Stimulated activated CD4-positive, alpha-beta T cell treated with anti-CD3 and anti-CD28 coated beads, Interleukin-12 subunit alpha, Interleukin-12 subunit beta, amount 100 ng/mL, for 24 hours (primary cell): ENCODE results near the gene MAB21L4.
A peak's percentile ranks its signal among the peaks of the same experiment; 100 is the strongest.
"Not testable (repeated sequence)": the region's sequence is repeated elsewhere in the genome, so short reads cannot be mapped to it uniquely, and the experiment has no call there.

Experiments used
- DNase-seq, 2 experiments: peaks; one replicate each; pipeline ENCODE4 v3.0.0-alpha.2; 2020; ENCODE audit warnings: low read depth in 2 of 2

MAB21L4 gene

DNA sequence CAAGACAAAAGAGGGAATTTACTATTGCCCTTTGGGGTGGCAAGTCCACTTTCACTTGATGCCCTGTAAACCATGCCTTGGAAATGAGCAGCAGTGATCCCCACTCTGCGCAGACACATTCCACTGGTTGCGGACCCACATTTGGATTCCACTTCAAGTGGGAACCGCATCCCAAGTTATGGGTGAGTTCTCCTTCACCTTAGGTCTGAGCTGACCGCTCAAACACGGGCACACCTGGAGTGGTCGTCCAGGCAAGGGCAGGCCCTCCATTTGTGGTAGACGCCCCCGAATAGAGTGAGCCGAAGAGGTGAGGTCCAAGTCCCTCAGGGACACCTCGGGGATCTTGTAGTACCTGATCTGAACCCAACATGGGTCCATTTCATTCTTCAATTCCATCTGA lies 37.1 kb downstream of the MAB21L4 start:
- DNase-seq: no peak

DNA sequence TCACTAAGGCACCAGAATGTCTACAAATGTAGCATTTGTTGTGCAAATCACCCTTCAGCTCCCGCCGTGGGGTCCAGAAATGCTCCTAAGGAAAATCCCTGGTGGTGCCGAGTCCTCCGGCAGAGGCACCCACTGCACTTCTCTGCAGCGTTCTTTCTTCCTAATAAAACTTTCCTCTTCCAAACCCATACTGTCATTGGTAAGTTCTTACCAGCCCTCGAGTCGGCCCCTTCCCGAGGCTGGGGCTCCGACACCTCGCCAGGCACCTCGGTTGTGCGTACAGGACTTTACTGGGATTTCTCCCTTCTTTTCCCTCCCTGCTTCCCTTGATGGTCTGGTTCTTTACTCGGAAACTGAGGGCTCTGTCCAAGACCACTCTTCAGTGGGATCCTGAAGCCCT lies 37.6 kb downstream of the MAB21L4 start:
- no peak for DNase-seq

DNA sequence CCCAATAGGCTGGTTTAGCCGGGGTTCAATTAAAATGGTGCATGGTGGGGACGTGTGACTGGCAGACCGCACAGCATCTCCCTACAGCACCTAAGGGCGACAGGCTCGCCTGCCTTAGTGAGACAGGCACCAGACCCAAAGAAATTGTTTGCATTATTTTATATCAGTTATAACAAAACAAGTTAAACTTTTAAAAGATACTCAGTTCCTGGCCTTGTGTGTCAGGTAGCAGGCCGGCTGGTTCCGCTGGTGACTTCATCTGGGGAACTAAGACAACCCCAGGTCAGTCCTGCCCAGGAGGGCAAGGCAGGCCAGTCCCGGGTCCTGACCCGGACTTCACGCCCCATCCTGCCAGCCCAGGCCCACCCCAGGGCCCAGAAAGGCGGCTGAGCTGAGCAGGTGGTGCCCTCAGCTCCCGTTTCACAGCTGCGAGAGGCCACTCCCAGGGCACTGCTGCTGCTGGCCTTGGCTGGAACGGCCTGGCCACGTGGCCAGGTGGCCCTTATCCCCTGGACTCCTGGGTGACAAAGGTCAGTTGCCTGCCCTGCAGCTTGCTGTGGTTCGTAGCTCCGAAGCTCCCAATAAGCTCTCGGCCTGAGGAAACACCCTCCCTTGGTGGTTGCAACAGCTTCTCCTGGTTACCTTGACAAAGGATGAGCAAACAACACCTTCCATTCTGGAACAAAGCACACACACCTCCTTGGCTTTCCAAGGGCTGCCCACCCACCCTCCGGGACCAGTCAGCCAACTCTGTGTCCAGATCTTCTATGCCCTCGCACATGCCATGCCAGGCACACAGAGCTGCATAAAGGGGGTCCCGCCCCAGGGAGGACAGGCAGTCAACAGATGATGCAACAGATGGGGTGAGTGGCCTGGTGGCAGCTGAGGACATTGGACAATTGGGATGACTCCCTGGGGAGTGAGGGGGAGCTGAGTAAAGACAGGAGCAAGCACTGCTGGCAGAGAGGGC lies 38.6 kb downstream of the MAB21L4 start:
- no peak for DNase-seq

DNA sequence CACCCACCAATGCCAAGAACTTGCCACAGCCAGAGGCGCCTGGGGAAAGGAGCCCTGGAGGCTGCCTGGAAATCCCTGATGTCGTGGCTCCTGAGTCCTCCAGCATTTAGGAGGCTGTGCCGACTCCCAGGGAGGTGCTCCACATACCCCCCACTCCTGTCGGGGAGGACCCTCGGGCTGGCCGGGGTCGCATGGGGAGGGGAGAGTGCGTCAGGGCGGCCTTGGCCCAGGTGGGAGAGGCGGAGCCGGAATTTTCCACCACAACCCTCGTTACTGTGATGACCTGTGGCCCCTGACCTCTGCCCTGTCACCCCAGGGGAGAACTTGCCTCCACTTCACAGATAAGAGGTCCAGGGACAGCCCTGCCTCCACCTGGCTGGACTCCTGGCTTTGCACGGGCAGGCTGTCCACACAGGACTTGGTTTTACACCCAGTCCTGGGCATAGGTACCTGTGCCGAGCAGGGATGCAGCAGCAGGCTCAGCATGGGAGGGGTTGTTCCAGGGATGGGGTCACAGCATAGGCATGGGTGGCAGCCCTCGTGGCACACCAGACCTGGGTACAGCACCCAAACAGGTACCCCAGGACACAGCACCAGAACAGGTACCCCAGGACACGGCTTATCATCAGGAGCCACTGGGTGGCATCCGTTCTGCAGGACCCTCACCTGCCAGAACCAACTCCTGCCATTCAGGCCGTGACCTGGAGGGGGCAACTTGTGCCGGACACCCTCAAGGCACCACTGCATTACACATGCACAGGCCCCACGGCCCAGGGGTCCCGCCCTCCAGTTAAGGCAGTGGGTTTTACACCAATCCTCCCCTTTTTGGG lies 39.6 kb downstream of the MAB21L4 start:
- no peak for DNase-seq

DNA sequence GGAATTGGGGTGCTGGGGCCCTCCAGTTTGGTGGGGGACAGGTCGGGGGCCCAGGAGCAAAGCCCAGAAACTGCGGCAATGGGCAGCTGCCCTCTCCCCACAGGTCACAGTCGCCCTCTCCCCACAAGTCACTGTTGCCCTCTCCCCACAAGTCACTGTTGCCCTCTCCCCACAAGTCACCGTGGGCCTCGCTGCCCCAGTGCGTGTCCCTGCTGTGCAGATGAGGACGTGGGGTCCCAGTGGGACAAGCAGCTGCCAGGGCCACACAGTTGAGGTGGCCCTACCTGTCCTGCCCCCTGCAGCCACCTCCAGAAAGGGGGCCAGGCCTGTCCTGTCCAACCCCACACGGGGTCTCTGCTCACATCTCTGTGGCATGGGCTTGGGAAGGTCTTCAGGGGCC lies 40.3 kb downstream of the MAB21L4 start:
- DNase-seq: no peak

DNA sequence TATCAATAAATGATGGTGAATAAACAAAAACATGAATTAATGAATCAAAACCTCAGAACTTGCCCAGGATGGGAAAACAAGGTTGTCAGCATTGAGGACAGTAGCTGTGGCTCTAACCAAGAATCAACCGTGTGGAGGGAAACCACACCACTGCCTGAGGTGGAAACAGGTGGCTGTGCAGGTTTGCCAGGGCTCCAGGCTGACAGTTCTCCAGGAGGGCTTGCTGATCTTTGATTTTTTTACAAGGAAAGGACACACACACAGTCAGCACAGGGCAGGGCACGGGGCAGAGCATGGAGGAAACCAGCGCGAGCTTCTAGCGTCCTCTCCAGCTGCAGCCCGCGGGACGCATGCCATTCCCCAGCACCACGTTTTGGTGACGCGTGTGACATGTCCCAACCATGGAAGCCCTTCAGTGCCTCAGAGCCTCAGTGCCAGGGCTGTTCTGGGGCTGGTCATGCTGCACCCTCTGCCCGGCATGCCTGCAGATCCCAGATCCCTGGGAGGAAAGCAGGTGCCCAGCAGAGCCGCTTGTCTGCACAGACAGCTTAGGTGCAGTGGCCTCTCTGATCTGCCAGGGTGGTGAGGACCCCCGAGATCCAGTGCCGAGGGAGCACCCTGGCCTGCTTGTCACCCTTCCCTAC lies 43.2 kb downstream of the MAB21L4 start:
- no peak for DNase-seq

DNA sequence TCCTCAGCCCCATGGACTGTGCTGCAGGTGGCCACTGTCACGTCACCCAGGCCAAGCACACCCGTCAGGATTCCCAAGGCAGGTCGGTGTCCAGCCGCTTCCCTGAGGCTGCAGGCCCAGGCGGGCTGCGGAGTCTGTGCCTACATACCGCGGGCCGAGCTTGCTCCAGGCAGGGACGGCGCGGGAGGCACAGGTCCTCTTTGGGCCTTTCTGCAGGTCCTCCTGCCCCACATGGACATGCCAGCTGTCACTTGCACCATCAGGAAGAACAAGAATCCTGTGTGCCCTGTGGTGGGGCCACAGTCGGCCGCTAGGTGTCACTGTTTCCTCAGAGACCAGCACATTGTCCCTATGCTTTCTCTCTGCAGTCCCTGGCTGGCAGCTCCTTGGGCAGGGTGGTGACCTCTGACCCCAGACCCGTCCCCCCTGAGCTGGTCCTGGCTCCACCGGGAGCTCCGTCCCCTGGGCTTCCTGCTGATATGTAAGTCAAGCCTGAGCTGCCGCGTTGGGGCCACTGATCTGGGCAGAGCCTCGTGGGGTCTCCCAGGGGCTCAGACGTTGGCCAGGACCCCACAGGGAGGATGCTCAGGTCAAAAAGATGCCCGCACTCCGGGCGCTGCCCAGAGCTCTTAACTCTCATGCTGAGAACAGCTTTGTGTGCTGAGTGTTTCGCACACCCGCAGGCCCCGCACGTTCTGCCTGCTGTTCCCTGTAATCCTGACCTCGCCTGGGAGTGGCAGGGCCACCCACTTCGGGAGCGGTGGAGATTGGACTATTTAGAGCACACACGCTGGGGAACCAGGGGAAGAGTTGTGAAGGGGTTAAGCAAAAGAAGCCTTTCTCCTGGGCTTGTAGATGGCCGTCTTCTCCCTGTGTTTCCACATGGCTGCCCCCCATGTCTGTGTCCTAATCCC lies 44.6 kb downstream of the MAB21L4 start:
- peak; percentile 63 to 78 for DNase-seq

DNA sequence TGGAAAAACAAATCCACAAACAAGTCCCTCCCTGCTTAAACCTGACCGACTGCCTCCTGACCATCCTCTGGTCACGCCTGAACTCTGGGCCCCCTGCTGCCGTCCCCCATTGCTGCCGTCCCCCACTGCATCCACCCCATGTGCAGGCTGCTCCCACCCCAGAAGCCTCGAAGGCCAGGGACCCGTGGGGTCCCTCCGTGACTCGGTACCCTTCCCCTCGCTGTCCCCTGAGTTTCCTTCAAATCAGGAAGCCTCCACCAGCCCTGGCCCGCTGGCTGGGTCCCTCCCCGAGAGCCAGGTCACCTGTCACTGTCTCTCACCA lies 45.2 kb downstream of the MAB21L4 start:
- no peak for DNase-seq

DNA sequence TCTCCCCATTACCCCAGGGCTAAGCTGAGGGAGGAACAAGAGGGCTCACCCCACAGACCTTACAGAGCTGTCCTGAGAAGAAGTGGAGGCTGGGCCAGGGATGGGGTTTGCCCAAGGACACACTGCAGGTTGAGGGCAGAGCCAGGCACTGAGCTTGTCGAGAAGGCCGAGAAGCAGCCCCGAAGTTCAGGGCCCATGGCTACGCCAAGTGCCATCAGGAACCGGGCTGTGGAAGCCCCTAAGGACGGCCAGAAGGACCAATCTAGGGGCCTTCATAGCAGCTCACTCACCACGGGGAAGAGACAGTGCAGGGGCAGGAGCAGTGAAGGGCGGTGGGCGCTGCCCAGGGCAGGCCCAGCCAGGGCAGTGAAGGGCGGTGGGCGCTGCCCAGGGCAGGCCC lies 45.9 kb downstream of the MAB21L4 start:
- DNase-seq: no peak

DNA sequence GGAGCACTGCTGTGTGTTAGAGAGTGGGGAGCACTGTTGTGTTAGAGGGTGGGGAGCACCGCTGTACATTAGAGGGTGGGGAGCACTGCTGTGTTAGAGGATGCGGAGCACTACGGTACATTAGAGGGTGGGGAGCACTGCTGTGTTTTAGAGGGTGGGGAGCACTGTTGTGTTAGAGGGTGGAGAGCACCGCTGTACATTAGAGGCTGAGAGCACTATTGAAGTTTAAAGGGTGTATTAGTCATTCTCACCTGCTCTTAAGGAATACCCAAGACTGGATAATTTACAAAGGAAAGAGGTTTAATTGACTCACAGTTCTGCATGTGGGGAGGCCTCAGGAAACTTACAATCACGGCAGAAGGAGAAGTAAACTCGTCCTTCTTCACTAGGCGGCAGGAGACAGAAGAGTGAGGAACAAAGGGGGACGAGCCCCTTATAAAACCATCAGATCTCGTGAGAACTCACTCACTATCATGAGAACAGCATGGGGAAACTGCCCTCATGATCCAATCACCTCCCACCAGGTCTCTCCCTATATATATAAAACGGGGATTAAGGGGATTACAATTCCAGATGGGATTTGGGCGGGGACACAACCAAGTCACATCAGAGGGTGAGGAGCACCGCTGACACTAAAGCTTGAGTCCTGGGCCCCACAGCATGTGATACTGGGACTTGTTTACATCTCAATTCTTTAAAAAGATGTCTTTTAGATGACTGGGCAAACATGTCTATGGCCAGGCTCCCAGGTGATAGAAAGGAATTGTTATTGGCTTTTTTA lies 46.9 kb downstream of the MAB21L4 start:
- DNase-seq: no peak

DNA sequence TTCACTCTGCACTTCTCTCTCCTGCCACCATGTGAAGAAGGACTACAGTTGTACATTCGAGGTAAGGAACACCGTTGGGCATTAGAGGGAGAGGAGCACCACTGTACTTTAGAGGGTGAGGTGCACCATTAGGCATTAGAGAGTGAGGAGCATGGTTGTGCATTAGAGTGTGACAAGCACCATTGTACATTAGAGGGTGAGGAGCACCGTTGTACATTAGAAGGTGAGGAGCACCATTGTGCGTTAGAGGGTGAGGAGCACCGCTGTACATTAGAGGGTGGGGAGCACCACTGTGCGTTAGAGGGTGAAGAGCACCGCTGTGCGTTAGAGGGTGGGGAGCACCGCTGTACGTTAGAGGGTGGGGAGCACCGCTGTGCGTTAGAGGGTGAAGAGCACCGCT lies 48.1 kb downstream of the MAB21L4 start:
- no peak for DNase-seq

DNA sequence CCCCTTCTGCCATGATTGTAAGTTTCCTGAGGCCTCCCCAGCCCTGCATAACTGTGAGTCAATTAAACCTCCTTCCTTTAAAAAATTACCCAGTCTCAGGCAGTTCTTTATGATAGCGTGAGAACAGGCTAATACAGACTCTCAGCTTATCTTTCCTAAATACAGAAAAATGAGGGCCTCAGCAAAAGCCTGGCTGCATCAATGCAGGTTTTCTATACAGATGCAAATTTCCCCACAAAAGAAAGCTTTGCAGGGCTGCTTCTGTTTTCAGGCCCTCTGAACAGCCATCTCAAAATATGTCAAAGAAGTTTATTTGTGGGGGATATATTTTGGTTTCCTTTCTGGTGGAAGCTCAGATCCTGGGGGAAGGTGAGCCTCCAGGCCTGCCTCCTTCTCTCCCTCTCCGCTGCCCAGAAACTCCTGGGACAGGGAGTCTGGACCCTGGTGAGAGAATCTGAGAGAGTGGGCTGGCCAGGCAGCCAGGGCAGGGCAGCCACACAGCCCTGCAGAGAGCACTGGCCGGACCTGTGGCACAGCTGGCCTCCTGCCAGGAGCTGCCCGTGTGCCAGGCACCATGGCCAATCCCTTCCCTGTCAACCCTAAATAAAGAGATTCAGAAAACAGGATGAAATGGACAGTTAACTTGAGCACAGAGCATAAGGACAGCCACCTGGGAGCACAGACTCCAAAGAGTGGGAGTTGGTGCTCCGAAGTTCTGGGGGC lies 48.9 kb downstream of the MAB21L4 start:
- DNase-seq: no peak

DNA sequence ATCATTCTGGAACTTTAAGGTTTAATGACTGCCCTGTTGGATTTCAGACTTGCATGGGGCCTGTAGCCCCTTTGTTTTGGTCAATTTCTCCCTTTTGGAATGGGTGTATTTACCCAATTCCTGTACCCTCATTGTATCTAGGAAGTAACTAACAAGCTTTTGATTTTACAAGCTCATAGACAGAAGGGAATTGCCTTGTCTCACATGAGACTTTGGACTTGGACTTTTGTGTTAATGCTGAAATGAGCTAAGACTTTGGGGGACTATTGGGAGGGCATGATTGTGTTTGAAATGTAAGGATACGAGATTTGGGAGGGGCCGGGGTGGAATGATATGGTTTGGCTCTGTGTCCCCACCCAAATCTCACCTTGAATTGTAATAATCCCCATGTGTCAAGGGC lies 49.6 kb downstream of the MAB21L4 start:
- not testable (repeated sequence) for DNase-seq

DNA sequence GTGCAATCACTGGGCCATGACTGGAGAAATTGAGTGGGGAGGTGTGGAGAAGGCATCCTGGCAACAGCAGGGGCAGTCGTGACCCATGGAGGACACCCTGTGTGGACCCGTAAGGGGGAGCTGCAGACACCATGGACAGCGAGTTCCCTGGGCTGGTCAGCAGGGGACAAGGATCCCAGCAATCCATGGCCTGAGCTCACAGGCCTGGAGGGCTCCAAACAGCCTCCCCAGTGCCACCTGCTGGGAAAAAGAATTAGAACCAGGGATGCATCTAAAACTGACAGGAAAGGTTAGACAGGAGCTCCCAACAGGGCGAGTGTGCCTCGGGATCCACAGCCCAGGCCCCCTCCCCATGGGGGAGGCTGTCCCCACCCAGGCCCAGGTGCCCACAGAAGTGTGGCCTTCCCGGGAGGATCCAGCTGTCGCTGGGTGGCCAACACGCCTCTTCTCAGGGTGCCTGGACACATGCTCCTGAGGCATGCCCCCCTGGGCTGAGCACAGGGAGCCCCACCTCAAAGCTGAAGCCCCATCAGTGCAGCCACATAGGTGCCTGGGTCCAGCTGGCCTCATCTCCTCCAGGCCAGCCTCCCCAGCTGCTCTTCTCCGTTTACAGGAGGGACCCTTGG lies 55.4 kb downstream of the MAB21L4 start:
- no peak for DNase-seq

DNA sequence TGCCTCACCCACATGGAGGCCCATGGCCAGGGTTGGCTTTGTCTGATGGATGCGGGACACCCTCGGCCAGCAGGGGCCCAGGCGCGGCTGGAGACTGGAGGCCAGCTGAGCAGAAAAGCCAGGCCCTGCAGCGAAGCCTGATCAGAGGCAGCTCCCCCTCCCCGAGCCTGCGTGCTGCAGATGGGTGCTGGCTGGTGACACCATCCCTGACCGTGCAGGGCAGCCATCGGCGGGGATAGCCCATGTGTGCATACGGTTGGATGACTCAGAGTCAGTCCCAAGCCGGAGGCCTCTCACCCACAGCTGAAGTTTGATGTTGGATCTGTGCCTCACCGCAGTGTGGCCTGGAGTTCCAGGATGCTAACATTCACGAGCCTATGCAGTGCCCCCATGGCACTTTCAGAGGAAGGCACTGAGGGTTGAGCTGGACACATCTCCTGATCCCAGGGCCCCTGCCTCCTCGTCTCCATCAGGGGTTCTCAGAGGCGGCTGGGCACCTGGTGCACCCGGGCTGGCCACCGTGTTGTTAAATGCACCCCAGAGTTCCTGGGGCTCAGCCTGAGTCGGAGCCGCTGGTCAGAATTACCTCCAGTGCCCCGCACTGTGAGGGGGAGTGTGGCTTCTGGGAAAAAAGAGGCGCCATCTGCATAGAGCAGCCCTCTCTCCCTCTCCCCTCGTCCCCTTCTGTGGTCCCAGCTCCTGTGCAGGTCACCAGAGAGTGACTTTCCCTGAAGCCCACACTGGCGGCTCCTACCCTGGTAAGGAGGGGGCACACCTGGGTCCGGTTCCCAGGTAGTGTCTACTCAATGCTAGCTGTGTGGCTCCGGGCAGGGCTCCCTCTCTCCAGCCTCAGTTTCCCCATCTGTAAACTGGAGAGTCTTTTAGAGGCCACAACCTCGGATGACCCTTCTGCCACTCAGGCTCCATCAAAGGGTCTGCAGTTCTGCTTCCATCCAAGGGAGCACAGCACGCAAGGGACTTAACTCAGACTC lies 56.5 kb downstream of the MAB21L4 start:
- no peak for DNase-seq

DNA sequence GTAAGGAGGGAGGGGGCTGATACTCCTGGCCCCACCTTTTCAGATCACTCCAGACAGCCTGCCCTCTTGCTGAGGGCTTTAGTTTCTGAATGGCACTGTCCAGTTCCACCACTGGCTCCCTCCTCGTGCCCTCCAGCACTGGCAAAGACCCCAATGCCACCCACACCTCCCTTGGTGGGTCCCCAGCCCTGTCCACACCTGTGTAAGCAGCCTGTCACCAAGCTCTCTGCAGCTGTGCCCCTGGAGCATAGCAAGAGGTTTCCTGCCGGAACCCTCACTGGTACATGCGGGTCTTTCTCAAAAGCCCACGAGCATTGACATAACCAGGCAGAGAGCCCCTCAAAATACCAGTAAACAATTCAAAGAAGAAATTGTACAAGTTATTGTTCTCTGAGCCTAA lies 58.3 kb downstream of the MAB21L4 start:
- DNase-seq: no peak

DNA sequence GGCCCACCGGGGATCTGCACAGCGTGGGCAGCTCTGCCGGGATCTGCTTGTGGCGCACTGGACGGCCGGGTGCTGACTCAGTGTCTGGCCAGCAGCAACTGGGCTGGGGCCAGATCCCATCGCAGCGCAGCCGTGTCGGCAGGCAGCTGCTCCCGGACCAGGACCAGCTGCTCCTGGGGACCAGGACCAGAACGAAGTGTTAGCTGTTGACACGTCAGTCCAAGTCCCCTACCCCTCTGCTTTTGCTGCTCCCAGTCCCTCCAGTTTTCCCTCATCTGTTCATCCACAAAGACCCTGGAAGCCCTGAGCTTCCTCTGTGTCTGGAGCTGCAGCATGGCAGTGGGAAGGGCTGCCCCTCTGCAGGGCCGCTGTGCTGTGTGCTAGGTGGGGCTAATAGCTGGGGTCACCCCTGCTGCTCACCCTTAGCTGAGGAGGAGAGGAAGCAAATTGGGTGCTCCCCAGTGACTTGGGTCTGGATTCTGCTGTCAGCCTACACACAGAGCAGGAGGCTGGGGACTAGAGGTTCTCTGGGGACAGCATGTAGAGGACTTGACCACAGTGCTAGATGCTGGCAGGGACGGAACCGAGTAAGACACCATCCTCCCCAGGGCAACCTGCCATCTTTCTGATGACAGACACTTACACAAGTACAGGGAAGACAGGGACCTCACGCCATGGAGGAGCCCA lies 59.0 kb downstream of the MAB21L4 start:
- no peak for DNase-seq
